Vagina (tissue), 2 donors: ENCODE data around the gene SLC25A21. TPM values are rescaled to one million over a fixed set of nuclear protein-coding genes. Genes with fewer than 3 reads are reported as not detected.

Experiments used
- DNase-seq, 2 donors: peaks; one replicate each; pipeline ENCODE4 v3.0.0-alpha.2; 2017; ENCODE audit errors: extremely low spot score in 2 of 2
- H3K27ac ChIP-seq: fragments of 200-600 bp; sonication (generic); one replicate; pipeline ENCODE4 v1.5.1; 2019
- H3K27me3 ChIP-seq: fragments of 200-600 bp; sonication (generic); one replicate; pipeline ENCODE4 v1.5.1; 2019
- H3K36me3 ChIP-seq, 2 donors: fragments of 200-600 bp; sonication (generic); one replicate each; pipeline ENCODE4 v1.5.1; 2017 to 2019
- H3K4me1 ChIP-seq: fragments of 200-600 bp; sonication (generic); one replicate; pipeline ENCODE4 v1.5.1; 2019
- H3K4me3 ChIP-seq, 2 donors: fragments of 200-600 bp; sonication (generic); 1 replicate in 1 of 2; 2 replicates in 1 of 2; pipeline ENCODE4 v1.5.1; 2016 to 2019
- H3K9me3 ChIP-seq: fragments of 200-600 bp; sonication (generic); one replicate; pipeline ENCODE4 v1.5.1; 2019
- CTCF ChIP-seq, 3 experiments: fragments of 450-650 bp in 2 of 3; fragments of 200-600 bp in 1 of 3; sonication (generic) in 1 of 3; IDR thresholded peaks; one replicate each; pipeline ENCODE4 v1.5.1; 2017 to 2019; ENCODE audit warnings: antibody characterized with exemption in 3 of 3, mild to moderate bottlenecking in 2 of 3, moderate library complexity in 2 of 3
- POLR2A ChIP-seq, 2 donors: fragments of 450-650 bp; IDR thresholded peaks; one replicate each; pipeline ENCODE4 v1.6.1; 2017; ENCODE audit warnings: antibody characterized with exemption in 2 of 2, mild to moderate bottlenecking in 2 of 2, moderate library complexity in 2 of 2
- POLR2AphosphoS5 ChIP-seq, 2 donors: sonication (generic); formaldehyde crosslinking; IDR thresholded peaks; one replicate each; pipeline ENCODE4 v1.9.0; 2017; ENCODE audit warnings: antibody characterized with exemption in 2 of 2, mild to moderate bottlenecking in 2 of 2, low read depth in 1 of 2; ENCODE audit not compliant: insufficient read depth in 1 of 2
- intact Hi-C: fragments of 100-400 bp; cut with DNase I; formaldehyde crosslinking; loops from one replicate; pipeline ENCODE4 v1.15.1; 2023
- total RNA-seq: library from RNA; depleted of rRNA; stranded (reverse); fragments of >200 nt; gene quantifications from one replicate; pipeline ENCODE4 v1.2.3, GENCODE V29; 2016

SLC25A21 gene
- total RNA-seq, 1 donor from 2014 or later, result 0.49 TPM

GRCh38 chr14:36967892-36968555 lies 204.4 kb downstream of the SLC25A21 start:
- Histone ChIP-seq H3K4me3 (no peak overlapping the region), H3K36me3 (no peaks in the 10 kb centered on the region), H3K9me3 (no peaks in the 10 kb centered on the region), H3K27me3 (no peaks in the 10 kb centered on the region), H3K4me1 (no peaks in the 10 kb centered on the region), H3K27ac (no peak overlapping the region)
- intact Hi-C loops, result no loop called here
- TF ChIP-seq POLR2A (IDR thresholded peaks at IDR 0.05) (no peak), CTCF (IDR thresholded peaks at IDR 0.05) (no peak), POLR2AphosphoS5 (IDR thresholded peaks at IDR 0.05; ENCODE audit: insufficient read depth in 1 of 2, low read depth in 1 of 2) (no peak)
- DNase-seq, result no peak

GRCh38 chr14:36955967-36956366 lies 216.4 kb downstream of the SLC25A21 start:
- no peaks in the 10 kb centered on the region for H3K9me3 ChIP-seq
- no peaks in the 10 kb centered on the region for H3K4me1 ChIP-seq
- H3K27me3 ChIP-seq, result no peaks in the 10 kb centered on the region
- no peak for DNase-seq
- H3K4me3 ChIP-seq, result no peak overlapping the region
- H3K36me3 ChIP-seq, result no peaks in the 10 kb centered on the region
- H3K27ac ChIP-seq, result no peak overlapping the region
- TF ChIP-seq POLR2AphosphoS5 (IDR thresholded peaks at IDR 0.05; ENCODE audit: insufficient read depth in 1 of 2, low read depth in 1 of 2) (no peak), POLR2A (IDR thresholded peaks at IDR 0.05) (no peak), CTCF (IDR thresholded peaks at IDR 0.05) (no peak)
- intact Hi-C loops, result no loop called here

GRCh38 chr14:36955376-36955775 lies 217.0 kb downstream of the SLC25A21 start:
- no peak for DNase-seq
- intact Hi-C loops, result no loop called here
- Histone ChIP-seq H3K9me3 (no peaks in the 10 kb centered on the region), H3K36me3 (no peaks in the 10 kb centered on the region), H3K27ac (no peak overlapping the region), H3K27me3 (no peaks in the 10 kb centered on the region), H3K4me3 (no peak overlapping the region), H3K4me1 (no peaks in the 10 kb centered on the region)
- TF ChIP-seq POLR2A (IDR thresholded peaks at IDR 0.05) (no peak), CTCF (IDR thresholded peaks at IDR 0.05) (no peak), POLR2AphosphoS5 (IDR thresholded peaks at IDR 0.05; ENCODE audit: insufficient read depth in 1 of 2, low read depth in 1 of 2) (no peak)

- Histone ChIP-seq H3K4me1 (no peaks in the 10 kb centered on the region), H3K27me3 (no peaks in the 10 kb centered on the region), H3K4me3 (no peak overlapping the region), H3K36me3 (no peaks in the 10 kb centered on the region), H3K27ac (no peak overlapping the region), H3K9me3 (no peaks in the 10 kb centered on the region)
- DNase-seq, result no peak
- intact Hi-C loops, result no loop called here
- TF ChIP-seq POLR2AphosphoS5 (IDR thresholded peaks at IDR 0.05; ENCODE audit: insufficient read depth in 1 of 2, low read depth in 1 of 2) (no peak), CTCF (IDR thresholded peaks at IDR 0.05) (no peak), POLR2A (IDR thresholded peaks at IDR 0.05) (no peak)
These were observed 219.7 kb downstream of the SLC25A21 start for GRCh38 chr14:36952689-36953088.

GRCh38 chr14:36951380-36951911 lies 221.0 kb downstream of the SLC25A21 start:
- H3K27me3 ChIP-seq, result no peaks in the 10 kb centered on the region
- H3K9me3 ChIP-seq, result no peaks in the 10 kb centered on the region
- no peak for DNase-seq
- no peaks in the 10 kb centered on the region for H3K36me3 ChIP-seq
- H3K4me1 ChIP-seq, result no peaks in the 10 kb centered on the region
- no peak for TF ChIP-seq POLR2AphosphoS5 (IDR thresholded peaks at IDR 0.05; ENCODE audit: insufficient read depth in 1 of 2, low read depth in 1 of 2)
- TF ChIP-seq POLR2A (IDR thresholded peaks at IDR 0.05), result no peak
- no peak for TF ChIP-seq CTCF (IDR thresholded peaks at IDR 0.05)
- intact Hi-C loops, result no loop called here
- no peak overlapping the region for H3K27ac ChIP-seq
- no peak overlapping the region for H3K4me3 ChIP-seq
